Muscle layer of colon (tissue), 2 donors: Measurements from ENCODE around the gene CACNA2D3.
A peak's percentile ranks its signal among the peaks of the same experiment; 100 is the strongest.

Source experiments
- H3K27ac ChIP-seq: one replicate; pipeline ENCODE4 v1.7.0; 2013; ENCODE audit warnings: low read depth, mild to moderate bottlenecking, low read length, moderate library complexity
- H3K27me3 ChIP-seq, 2 donors: one replicate each; pipeline ENCODE4 v1.7.0; 2013; ENCODE audit warnings: low read length in 2 of 2, mild to moderate bottlenecking in 2 of 2; ENCODE audit not compliant: insufficient read depth in 2 of 2, control insufficient read depth in 1 of 2
- H3K36me3 ChIP-seq: one replicate; pipeline ENCODE4 v1.7.0; 2013; ENCODE audit warnings: mild to moderate bottlenecking, low read length; ENCODE audit not compliant: insufficient read depth
- H3K4me1 ChIP-seq: one replicate; pipeline ENCODE4 v1.7.0; 2013; ENCODE audit warnings: mild to moderate bottlenecking, low read length; ENCODE audit not compliant: insufficient read depth
- H3K4me3 ChIP-seq, 2 donors: one replicate each; pipeline ENCODE4 v1.7.0; 2013; ENCODE audit warnings: low read length in 2 of 2, low read depth in 1 of 2, mild to moderate bottlenecking in 1 of 2, moderate library complexity in 1 of 2
- H3K9ac ChIP-seq: one replicate; pipeline ENCODE4 v1.7.0; 2013; ENCODE audit warnings: low read length
- H3K9me3 ChIP-seq: one replicate; pipeline ENCODE4 v1.7.0; 2013; ENCODE audit warnings: mild to moderate bottlenecking, low read length
- donor health status: abdominal sarcoma.
- donor health status: Adenocarcinoma of cecum.

The CACNA2D3 gene

GRCh38 chr3:54347060-54347459, 224.7 kb downstream of the CACNA2D3 start:
- Histone ChIP-seq H3K9ac (no peak overlapping the region), H3K9me3 (no peaks in the 10 kb centered on the region), H3K36me3 (no peaks in the 10 kb centered on the region), H3K4me3 (no peak overlapping the region), H3K27ac (no peak overlapping the region), H3K4me1 (no peaks in the 10 kb centered on the region), H3K27me3 (no peaks in the 10 kb centered on the region)

- no peaks in the 10 kb centered on the region for H3K4me1 ChIP-seq
- H3K9me3 ChIP-seq = no peaks in the 10 kb centered on the region
- H3K4me3 ChIP-seq = no peak overlapping the region
- no peak overlapping the region for H3K9ac ChIP-seq
- H3K27me3 ChIP-seq = no peaks in the 10 kb centered on the region
- no peak overlapping the region for H3K27ac ChIP-seq
- H3K36me3 ChIP-seq = no peaks in the 10 kb centered on the region
Observed at GRCh38 chr3:54347933-54348332, 225.6 kb downstream of the CACNA2D3 start.

GRCh38 chr3:54349231-54349652, 226.9 kb downstream of the CACNA2D3 start:
- no peaks in the 10 kb centered on the region for H3K9me3 ChIP-seq
- H3K27ac ChIP-seq = no peak overlapping the region
- H3K4me1 ChIP-seq = peaks cover 9% of the 10 kb centered on the region
- H3K27me3 ChIP-seq = no peaks in the 10 kb centered on the region
- H3K4me3 ChIP-seq = no peak overlapping the region
- H3K36me3 ChIP-seq = no peaks in the 10 kb centered on the region
- H3K9ac ChIP-seq = no peak overlapping the region

GRCh38 chr3:54349691-54350090, 227.3 kb downstream of the CACNA2D3 start:
- Histone ChIP-seq H3K36me3 (no peaks in the 10 kb centered on the region), H3K4me1 (peaks cover 13% of the 10 kb centered on the region), H3K4me3 (no peak overlapping the region), H3K9ac (no peak overlapping the region), H3K27me3 (no peaks in the 10 kb centered on the region), H3K9me3 (no peaks in the 10 kb centered on the region), H3K27ac (no peak overlapping the region)

- Histone ChIP-seq H3K27ac (peak overlapping the region; percentile 32), H3K4me3 (no peak overlapping the region), H3K9ac (no peak overlapping the region), H3K9me3 (no peaks in the 10 kb centered on the region), H3K27me3 (no peaks in the 10 kb centered on the region), H3K4me1 (peaks cover 41% of the 10 kb centered on the region), H3K36me3 (no peaks in the 10 kb centered on the region)
Observed at GRCh38 chr3:54353546-54353945, 231.2 kb downstream of the CACNA2D3 start.

- Histone ChIP-seq H3K9ac (no peak overlapping the region), H3K36me3 (no peaks in the 10 kb centered on the region), H3K27me3 (no peaks in the 10 kb centered on the region), H3K4me1 (peaks cover 45% of the 10 kb centered on the region), H3K9me3 (no peaks in the 10 kb centered on the region), H3K4me3 (no peak overlapping the region), H3K27ac (peak overlapping the region; percentile 32)
Observed at GRCh38 chr3:54353946-54354345, 231.6 kb downstream of the CACNA2D3 start.

- no peaks in the 10 kb centered on the region for H3K36me3 ChIP-seq
Observed at GRCh38 chr3:54355800-54356199, 233.4 kb downstream of the CACNA2D3 start.

GRCh38 chr3:54356261-54357045, 234.1 kb downstream of the CACNA2D3 start:
- H3K9me3 ChIP-seq = no peaks in the 10 kb centered on the region
- H3K36me3 ChIP-seq = no peaks in the 10 kb centered on the region
- H3K4me3 ChIP-seq = no peak overlapping the region
- H3K9ac ChIP-seq = no peak overlapping the region
- no peak overlapping the region for H3K27ac ChIP-seq
- peaks cover 57% of the 10 kb centered on the region for H3K4me1 ChIP-seq
- no peaks in the 10 kb centered on the region for H3K27me3 ChIP-seq

More at GRCh38 chr3:54355800-54356199, 233.4 kb downstream of the CACNA2D3 start:
- Histone ChIP-seq H3K4me3 (no peak overlapping the region), H3K4me1 (peaks cover 57% of the 10 kb centered on the region), H3K27me3 (no peaks in the 10 kb centered on the region), H3K27ac (no peak overlapping the region), H3K9me3 (no peaks in the 10 kb centered on the region), H3K9ac (no peak overlapping the region)

- no peak overlapping the region for H3K9ac ChIP-seq
- H3K27ac ChIP-seq = no peak overlapping the region
- no peaks in the 10 kb centered on the region for H3K27me3 ChIP-seq
- no peaks in the 10 kb centered on the region for H3K36me3 ChIP-seq
- H3K4me1 ChIP-seq = peaks cover 57% of the 10 kb centered on the region
- no peak overlapping the region for H3K4me3 ChIP-seq
- H3K9me3 ChIP-seq = no peaks in the 10 kb centered on the region
Observed at GRCh38 chr3:54357301-54357700, 234.9 kb downstream of the CACNA2D3 start.

GRCh38 chr3:54358316-54358715, 236.0 kb downstream of the CACNA2D3 start:
- Histone ChIP-seq H3K9ac (no peak overlapping the region), H3K4me1 (peaks cover 57% of the 10 kb centered on the region), H3K27ac (no peak overlapping the region), H3K36me3 (no peaks in the 10 kb centered on the region), H3K4me3 (no peak overlapping the region), H3K9me3 (no peaks in the 10 kb centered on the region), H3K27me3 (no peaks in the 10 kb centered on the region)

GRCh38 chr3:54358969-54359694, 236.8 kb downstream of the CACNA2D3 start:
- no peak overlapping the region for H3K27ac ChIP-seq
- H3K4me3 ChIP-seq = no peak overlapping the region

More at GRCh38 chr3:54358969-54359694, 236.8 kb downstream of the CACNA2D3 start:
- Histone ChIP-seq H3K36me3 (no peaks in the 10 kb centered on the region), H3K9me3 (no peaks in the 10 kb centered on the region), H3K27me3 (no peaks in the 10 kb centered on the region), H3K9ac (no peak overlapping the region), H3K4me1 (peaks cover 49% of the 10 kb centered on the region)
